Measurements from ENCODE around the gene S100A7.

DNA sequence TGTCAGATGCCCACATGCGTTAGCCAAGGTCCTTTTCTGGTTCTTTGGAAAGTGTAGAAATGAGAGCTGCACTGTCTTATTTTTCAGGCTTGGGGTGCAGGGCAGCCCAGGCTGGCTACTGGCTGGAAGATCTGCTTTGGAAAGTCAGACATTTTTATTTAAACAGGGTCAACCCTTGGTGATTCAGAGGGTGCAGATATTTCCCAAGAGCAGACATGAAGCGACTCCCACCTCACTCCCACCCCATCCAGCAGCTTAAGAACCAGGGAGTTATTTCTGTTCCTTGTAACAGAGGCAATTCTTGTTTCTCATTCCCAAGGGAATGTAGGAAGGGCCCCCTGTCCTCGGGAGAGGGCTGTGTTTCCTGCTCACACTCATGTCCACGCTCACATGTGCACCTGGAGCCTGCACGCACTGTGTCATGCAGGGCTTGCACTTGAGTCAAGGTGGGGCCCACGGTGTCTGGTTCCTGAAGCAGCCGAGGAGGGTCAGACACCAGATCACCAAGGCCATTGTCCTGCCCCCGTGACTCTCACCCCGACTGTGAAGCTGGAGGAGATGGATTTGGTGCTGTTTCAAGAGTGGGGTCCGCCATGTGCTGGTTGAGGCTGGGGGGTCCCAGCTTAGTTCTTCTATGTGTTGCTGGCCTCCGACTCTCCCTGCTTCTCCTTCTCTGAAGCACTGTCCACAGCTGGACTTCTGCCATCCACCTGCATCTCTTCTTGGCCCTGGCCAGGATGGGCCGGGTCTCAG lies 43.1 kb downstream of the S100A7 start:
- TF ChIP-seq, protein P1, sequence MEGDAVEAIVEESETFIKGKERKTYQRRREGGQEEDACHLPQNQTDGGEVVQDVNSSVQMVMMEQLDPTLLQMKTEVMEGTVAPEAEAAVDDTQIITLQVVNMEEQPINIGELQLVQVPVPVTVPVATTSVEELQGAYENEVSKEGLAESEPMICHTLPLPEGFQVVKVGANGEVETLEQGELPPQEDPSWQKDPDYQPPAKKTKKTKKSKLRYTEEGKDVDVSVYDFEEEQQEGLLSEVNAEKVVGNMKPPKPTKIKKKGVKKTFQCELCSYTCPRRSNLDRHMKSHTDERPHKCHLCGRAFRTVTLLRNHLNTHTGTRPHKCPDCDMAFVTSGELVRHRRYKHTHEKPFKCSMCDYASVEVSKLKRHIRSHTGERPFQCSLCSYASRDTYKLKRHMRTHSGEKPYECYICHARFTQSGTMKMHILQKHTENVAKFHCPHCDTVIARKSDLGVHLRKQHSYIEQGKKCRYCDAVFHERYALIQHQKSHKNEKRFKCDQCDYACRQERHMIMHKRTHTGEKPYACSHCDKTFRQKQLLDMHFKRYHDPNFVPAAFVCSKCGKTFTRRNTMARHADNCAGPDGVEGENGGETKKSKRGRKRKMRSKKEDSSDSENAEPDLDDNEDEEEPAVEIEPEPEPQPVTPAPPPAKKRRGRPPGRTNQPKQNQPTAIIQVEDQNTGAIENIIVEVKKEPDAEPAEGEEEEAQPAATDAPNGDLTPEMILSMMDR (IDR thresholded peaks at IDR 0.05), result no peak
- no peak for TF ChIP-seq POLR2A (IDR thresholded peaks at IDR 0.05)
